ENCODE measurements around the gene SLC5A2. TPM values are rescaled to one million over a fixed set of nuclear protein-coding genes. Genes with fewer than 3 reads are reported as not detected.

The SLC5A2 gene
- total RNA-seq, 1 experiment from 2014 or later: 1.6 TPM

GRCh38 chr16:31487720-31488467 lies 5.0 kb downstream of the SLC5A2 start:
- no TSS peak for BruUV-seq (replicated peaks)
- H3K4me3 Mint-ChIP-seq (ENCODE audit: low read depth, unreplicated experiment): peak overlapping the region; percentile 92
- intact Hi-C loops (cut with micrococcal nuclease; ENCODE audit: unreplicated experiment): loop anchor here (5.0 kb wide), 2 partner anchors 36 to 224 kb away; a partner anchor contains a TSS
- DNase-seq: peak; percentile 79
- H3K9me3 Mint-ChIP-seq (ENCODE audit: low read depth, unreplicated experiment): no peaks in the 10 kb centered on the region
- H3K4me1 Mint-ChIP-seq (ENCODE audit: low read depth, unreplicated experiment): peaks cover 17% of the 10 kb centered on the region
- H3K27me3 Mint-ChIP-seq (ENCODE audit: unreplicated experiment): no peaks in the 10 kb centered on the region
- no peak for TF ChIP-seq CTCF (IDR thresholded peaks at IDR 0.05; ENCODE audit: unreplicated experiment)
- peak overlapping the region; percentile 81 for H3K27ac Mint-ChIP-seq (ENCODE audit: unreplicated experiment)
- H3K36me3 Mint-ChIP-seq (ENCODE audit: insufficient read depth, unreplicated experiment): peaks cover 69% of the 10 kb centered on the region
- CTCF ChIA-PET: interaction anchor here (0.9 kb wide), 1 partner anchor 29 kb away, joined by 5 read pairs; the partner anchor contains the start of gene ARMC5

DNA sequence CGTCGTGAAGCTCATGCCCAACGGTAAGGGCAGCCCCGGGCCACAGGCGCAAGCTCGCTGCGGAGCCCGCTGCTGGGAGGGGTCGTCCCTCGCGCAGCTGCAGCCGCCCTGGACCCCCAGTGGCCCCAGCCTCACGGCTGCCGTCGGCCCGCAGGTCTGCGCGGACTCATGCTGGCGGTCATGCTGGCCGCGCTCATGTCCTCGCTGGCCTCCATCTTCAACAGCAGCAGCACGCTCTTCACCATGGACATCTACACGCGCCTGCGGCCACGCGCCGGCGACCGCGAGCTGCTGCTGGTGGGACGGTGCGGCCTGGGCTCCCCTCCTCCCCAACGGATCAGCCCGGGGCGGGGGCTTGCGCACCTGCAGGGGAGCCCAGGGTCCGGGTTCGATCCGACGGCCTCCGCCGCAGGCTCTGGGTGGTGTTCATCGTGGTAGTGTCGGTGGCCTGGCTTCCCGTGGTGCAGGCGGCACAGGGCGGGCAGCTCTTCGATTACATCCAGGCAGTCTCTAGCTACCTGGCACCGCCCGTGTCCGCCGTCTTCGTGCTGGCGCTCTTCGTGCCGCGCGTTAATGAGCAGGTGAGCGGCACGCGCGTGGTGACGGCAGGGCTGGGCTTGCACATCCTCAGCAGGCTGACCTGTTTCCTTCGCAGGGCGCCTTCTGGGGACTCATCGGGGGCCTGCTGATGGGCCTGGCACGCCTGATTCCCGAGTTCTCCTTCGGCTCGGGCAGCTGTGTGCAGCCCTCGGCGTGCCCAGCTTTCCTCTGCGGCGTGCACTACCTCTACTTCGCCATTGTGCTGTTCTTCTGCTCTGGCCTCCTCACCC lies 5.8 kb downstream of the SLC5A2 start:
- Mint-ChIP-seq H3K27ac (ENCODE audit: unreplicated experiment) (peak overlapping the region; percentile 71), H3K27me3 (ENCODE audit: unreplicated experiment) (no peaks in the 10 kb centered on the region), H3K36me3 (ENCODE audit: insufficient read depth, unreplicated experiment) (peaks cover 77% of the 10 kb centered on the region), H3K9me3 (ENCODE audit: low read depth, unreplicated experiment) (no peaks in the 10 kb centered on the region), H3K4me3 (ENCODE audit: low read depth, unreplicated experiment) (peak overlapping the region; percentile 92), H3K4me1 (ENCODE audit: low read depth, unreplicated experiment) (peaks cover 17% of the 10 kb centered on the region)
- TF ChIP-seq CTCF (IDR thresholded peaks at IDR 0.05; ENCODE audit: unreplicated experiment): no peak
- intact Hi-C loops (cut with micrococcal nuclease; ENCODE audit: unreplicated experiment): loop anchor here (5.0 kb wide), 2 partner anchors 36 to 224 kb away; a partner anchor contains a TSS
- CTCF ChIA-PET: no interaction called here
- no peak for DNase-seq
- BruUV-seq (replicated peaks): no TSS peak

- H3K36me3 Mint-ChIP-seq (ENCODE audit: insufficient read depth, unreplicated experiment): peaks cover 74% of the 10 kb centered on the region
- TF ChIP-seq CTCF (IDR thresholded peaks at IDR 0.05; ENCODE audit: unreplicated experiment): no peak
- H3K4me1 Mint-ChIP-seq (ENCODE audit: low read depth, unreplicated experiment): peaks cover 12% of the 10 kb centered on the region
- peak overlapping the region; percentile 71 for H3K27ac Mint-ChIP-seq (ENCODE audit: unreplicated experiment)
- H3K9me3 Mint-ChIP-seq (ENCODE audit: low read depth, unreplicated experiment): no peaks in the 10 kb centered on the region
- H3K4me3 Mint-ChIP-seq (ENCODE audit: low read depth, unreplicated experiment): peak overlapping the region; percentile 37
- no peaks in the 10 kb centered on the region for H3K27me3 Mint-ChIP-seq (ENCODE audit: unreplicated experiment)
- intact Hi-C loops (cut with micrococcal nuclease; ENCODE audit: unreplicated experiment): loop anchor here (5.0 kb wide), 2 partner anchors 37 to 223 kb away; a partner anchor contains a TSS
- no peak for DNase-seq
- CTCF ChIA-PET: interaction anchor here (1.0 kb wide), 1 partner anchor 30 kb away, joined by 3 read pairs; the partner anchor contains the start of gene ARMC5
- BruUV-seq (replicated peaks): no TSS peak
Observed at GRCh38 chr16:31489298-31489564, 6.3 kb downstream of the SLC5A2 start.

GRCh38 chr16:31489616-31490584 lies 7.0 kb downstream of the SLC5A2 start:
- H3K4me1 Mint-ChIP-seq (ENCODE audit: low read depth, unreplicated experiment): peaks cover 6% of the 10 kb centered on the region
- no peaks in the 10 kb centered on the region for H3K9me3 Mint-ChIP-seq (ENCODE audit: low read depth, unreplicated experiment)
- no peak for DNase-seq
- TSS peak; percentile 45 for BruUV-seq (replicated peaks)
- intact Hi-C loops (cut with micrococcal nuclease; ENCODE audit: unreplicated experiment): loop anchor here (5.0 kb wide), 2 partner anchors 38 to 222 kb away; a partner anchor contains a TSS
- TF ChIP-seq CTCF (IDR thresholded peaks at IDR 0.05; ENCODE audit: unreplicated experiment): no peak
- H3K4me3 Mint-ChIP-seq (ENCODE audit: low read depth, unreplicated experiment): peak overlapping the region; percentile 37
- CTCF ChIA-PET: interaction anchor here (1.0 kb wide), 1 partner anchor 30 kb away, joined by 3 read pairs; the partner anchor contains the start of gene ARMC5
- H3K27ac Mint-ChIP-seq (ENCODE audit: unreplicated experiment): peak overlapping the region; percentile 71
- no peaks in the 10 kb centered on the region for H3K27me3 Mint-ChIP-seq (ENCODE audit: unreplicated experiment)
- H3K36me3 Mint-ChIP-seq (ENCODE audit: insufficient read depth, unreplicated experiment): peaks cover 70% of the 10 kb centered on the region
